HG03039 (cell line): ENCODE results near the gene SPRY1.

ENCODE experiments used
- ATAC-seq: cut with Tn5 transposase; IDR thresholded peaks from one replicate; pipeline ENCODE4 v1.9.1; 2021; ENCODE audit warnings: mild to moderate bottlenecking, moderate library complexity; ENCODE audit not compliant: unreplicated experiment

Gene SPRY1

GRCh38 chr4:123379392-123379791 is 17.2 kb upstream of the SPRY1 start:
- no peak for ATAC-seq

DNA sequence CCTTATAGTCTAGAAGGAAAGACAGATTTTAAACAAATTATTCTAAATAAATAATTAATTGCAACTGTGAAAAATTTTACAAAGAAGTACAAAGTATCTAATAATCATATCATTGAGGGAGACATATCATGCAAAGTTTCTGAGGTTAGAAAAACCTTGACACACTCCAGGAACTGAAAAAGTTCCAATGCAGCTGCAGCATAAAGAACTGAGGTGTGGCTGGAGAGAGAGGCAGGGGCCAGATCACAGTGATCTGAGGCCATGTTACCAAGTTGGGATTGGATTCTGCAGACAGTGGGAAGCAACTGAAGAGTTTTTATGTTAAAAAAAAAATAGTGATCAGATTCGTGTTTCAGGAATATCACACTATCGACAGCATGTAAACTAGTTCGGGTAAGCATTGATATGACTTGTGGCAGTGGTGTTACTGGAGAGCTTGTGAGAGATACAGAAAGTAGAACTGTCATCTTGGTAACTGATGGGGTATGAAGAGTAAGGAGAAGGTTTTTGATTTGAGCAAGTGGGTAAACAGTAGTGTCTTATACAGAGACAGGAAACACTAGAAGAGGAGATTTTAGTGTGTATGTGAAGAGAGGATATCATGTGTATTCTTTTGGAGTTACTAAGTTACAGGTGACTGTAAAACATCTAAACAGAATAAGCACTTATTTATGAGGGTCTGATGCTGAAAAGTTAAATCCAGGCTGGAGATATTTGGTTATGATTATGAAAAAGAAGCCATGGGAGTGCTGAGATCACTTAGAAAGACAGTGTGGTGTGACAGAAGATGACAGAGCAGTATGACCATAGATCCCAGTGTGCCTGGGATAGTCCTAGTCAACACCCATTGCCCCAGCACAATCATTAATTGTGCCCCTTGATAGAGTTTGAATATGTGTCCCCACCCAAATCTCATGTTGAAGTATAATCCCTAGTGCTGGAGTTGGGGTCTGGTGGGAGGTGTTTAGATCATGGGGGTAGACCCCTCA is 15.6 kb upstream of the SPRY1 start:
- ATAC-seq: no peak

DNA sequence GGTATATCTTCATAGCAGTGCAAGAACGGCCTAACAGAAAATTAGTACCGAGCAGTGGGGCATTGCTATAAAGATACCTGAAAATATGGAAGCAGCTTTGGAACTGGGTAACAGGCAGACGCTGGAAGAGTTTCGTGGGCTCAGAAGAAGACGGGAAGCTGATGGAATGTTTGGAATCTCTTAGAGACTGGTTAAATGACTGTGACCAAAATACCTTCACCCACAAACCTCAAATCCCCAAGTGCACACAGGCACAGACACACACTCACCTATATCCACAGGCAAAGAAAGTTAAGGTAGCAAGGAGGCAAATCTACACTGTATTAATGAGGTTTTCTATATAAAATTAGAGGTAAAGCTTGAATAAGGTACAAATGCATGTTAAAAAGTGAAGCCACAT is 14.6 kb upstream of the SPRY1 start:
- no peak for ATAC-seq

DNA sequence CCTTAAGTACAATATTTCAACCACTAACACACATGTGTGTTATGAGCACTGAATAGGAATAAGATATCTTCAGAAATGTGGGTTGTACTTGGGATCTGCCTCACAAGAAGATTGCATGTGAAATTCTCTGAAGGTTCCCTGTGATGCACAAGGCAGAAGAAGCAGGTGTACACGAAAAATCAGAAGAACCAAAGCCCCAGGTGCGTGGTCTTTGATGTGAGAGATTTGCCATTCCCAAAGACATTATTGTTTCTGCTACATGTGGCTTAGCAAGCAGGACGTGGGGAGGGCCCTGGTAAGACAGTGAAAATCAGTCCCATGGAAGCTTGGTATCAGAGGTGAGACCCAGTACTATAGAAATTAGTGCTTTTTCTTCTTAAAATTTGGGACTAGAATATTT is 13.0 kb upstream of the SPRY1 start:
- no peak for ATAC-seq

- no peak for ATAC-seq
Measured at GRCh38 chr4:123386609-123387008, 10.0 kb upstream of the SPRY1 start.

GRCh38 chr4:123390846-123391456 is 5.6 kb upstream of the SPRY1 start:
- no peak for ATAC-seq

GRCh38 chr4:123393721-123394120 is 2.9 kb upstream of the SPRY1 start:
- ATAC-seq: no peak

GRCh38 chr4:123397144-123398065 is 810 bp downstream of the SPRY1 start:
- peak; percentile 1 for ATAC-seq

GRCh38 chr4:123398066-123398852 is 1.7 kb downstream of the SPRY1 start:
- peak; percentile 60 for ATAC-seq

DNA sequence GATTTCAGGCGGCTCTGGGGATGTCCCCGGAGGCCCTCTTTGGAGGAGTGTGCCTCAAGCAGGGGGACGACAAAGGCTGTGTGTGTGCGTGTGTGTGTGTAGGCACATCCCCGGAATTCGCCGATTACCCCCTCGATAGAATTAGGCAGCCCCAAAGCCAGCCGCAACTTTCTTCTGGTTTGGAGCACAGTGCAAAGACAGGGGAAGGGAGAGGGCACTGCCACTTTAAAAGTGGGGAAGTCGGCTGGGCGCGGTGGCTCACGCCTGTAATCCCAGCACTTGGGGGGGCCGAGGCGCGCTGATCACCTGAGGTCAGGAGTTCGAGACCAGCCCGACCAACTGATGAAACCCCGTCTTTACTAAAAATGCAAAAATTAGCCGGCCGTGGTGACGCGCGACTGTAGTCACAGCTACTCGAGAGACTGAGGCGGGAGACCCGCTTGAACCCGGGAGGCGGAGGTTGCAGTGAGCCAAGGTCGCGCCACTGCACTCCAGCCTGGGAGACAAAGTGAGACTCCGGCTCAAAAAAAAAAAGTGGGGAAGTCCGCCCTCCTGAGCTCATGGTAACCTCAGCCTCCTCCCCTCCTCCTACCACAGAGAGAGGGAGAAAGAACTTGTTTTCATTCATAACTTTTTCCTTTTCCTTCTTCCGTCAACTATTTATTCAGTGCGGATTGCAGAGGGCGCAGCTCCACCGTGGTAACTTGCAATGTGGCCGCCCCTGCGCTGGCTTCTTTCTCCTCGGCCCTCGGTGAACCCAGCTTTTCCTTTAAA is 2.4 kb downstream of the SPRY1 start:
- peak; percentile 33 for ATAC-seq

GRCh38 chr4:123399627-123400358 is 3.2 kb downstream of the SPRY1 start:
- no peak for ATAC-seq

DNA sequence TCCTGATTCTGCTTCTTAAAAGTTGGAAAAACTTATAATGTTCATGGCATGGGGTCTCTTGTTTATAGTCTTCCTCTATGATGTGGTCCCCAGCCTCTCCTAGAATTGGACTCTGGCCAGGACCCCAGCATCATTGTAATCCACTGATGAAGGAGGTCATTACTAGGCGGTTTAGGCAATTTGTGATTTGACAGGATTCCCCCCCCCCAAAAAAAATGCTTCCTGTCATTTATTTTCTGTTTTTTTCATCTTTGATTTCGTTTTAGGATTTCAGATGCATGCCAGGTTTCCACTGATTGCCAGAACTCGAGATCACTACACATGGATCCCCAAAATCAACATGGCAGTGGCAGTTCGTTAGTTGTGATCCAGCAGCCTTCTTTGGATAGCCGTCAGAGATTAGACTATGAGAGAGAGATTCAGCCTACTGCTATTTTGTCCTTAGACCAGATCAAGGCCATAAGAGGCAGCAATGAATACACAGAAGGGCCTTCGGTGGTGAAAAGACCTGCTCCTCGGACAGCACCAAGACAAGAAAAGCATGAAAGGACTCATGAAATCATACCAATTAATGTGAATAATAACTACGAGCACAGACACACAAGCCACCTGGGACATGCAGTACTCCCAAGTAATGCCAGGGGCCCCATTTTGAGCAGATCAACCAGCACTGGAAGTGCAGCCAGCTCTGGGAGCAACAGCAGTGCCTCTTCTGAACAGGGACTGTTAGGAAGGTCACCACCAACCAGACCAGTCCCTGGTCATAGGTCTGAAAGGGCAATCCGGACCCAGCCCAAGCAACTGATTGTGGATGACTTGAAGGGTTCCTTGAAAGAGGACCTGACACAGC is 4.9 kb downstream of the SPRY1 start:
- no peak for ATAC-seq

DNA sequence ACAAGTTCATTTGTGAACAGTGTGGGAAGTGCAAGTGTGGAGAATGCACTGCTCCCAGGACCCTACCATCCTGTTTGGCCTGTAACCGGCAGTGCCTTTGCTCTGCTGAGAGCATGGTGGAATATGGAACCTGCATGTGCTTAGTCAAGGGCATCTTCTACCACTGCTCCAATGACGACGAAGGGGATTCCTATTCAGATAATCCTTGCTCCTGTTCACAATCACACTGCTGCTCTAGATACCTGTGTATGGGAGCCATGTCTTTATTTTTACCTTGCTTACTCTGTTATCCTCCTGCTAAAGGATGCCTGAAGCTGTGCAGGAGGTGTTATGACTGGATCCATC is 5.5 kb downstream of the SPRY1 start:
- ATAC-seq: no peak

DNA sequence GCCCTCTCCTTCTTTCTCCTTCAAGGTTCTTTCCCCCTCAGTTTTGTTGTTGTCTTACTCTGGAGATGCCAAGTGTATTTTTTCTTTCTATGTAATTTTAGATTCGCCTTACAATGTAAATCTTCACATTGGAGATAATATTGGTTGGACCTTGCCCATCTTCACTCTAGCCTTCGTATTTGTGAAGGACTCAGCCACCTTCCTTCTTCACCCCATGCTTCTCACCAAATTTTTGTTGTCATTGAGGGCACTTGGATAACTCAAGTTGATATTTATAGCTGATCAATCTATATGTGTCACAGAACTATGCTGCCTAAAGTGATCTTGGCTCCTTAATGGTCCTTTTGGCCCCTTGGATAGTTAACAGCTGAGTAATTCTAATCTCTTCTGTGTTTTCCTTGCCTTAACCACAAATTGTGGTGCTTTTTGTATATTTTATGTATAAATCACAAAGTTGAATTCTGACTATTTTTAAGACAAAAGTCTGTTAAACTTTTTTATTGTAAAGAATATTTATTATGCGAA is 6.5 kb downstream of the SPRY1 start:
- no peak for ATAC-seq

DNA sequence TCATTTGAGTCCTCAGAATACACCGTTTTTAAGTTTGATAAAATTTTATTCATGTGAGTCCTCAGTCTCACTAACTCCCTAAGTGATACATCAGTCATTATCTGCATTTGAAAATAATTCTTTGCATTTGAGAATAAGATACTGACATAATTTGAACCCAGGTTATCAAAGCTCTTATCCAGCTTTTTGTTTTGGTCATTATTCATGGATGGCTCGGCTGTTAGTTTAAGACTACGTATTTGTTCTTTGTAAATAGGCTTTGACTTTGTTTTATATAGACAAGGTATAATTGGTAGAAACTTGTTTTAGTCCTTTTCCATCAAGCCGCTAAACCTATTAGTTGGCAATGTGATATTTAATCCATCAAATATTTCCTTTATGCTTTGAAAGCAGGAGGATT is 7.9 kb downstream of the SPRY1 start:
- ATAC-seq: no peak

DNA sequence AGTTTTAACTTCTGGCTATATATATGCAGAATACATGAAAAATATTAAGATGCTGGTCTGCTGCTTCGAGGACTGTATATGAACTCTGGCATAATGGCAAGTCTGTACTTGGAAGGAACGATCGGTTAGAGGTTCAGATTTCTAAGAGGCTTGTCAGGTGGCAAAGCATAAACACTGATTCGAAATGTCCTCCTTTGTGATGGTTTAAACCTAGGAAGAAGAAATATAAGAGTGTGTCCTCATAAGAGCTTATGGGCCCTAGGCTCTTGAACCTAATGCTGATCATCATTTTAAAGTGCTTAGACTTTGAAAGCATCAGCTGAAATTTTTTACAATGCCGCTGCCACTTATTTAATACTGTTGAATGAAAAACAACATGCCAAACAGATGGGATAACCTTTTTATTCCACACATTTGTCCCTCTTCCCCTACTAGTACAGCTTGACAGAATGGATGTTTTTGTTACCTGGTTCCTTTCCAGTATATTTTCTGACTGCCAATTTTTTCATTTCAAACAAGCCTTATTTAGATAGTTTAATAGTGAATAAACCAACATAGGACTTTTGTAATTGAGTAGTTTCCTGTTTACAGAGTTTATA is 8.8 kb downstream of the SPRY1 start:
- ATAC-seq: no peak

DNA sequence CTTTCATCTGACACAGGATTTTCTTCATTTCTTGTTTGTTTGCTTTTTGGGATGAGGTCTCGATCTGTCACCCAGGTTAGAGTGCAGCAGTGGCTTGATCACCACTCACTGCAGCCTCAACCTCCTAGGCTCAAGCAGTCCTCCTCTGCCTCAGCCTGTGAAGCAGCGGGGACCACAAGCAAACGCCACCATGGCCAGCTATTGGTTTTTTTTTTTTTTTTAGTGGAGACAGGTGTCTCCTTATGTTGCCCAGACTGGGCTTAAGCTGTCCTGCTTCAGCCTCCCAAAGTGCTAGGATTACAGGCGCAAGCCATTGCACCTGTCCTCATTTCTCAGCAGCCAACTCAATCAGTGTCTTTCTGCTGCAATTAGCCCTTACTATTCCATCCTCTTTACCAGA is 10.3 kb downstream of the SPRY1 start:
- ATAC-seq: no peak
